Measurements from ENCODE around the gene RANBP10.

Gene RANBP10

GRCh38 chr16:67708368-67708771 is 98.0 kb downstream of the RANBP10 start:
- no peak for TF ChIP-seq CTCF (IDR thresholded peaks at IDR 0.05; ENCODE audit: borderline replicate concordance, extremely low read depth, low read length, poor library complexity, severe bottlenecking)
- TF ChIP-seq EZH2 (IDR thresholded peaks at IDR 0.05; ENCODE audit: borderline replicate concordance, low read depth, low read length, severe bottlenecking), result no peak
- no peak overlapping the region for H3K4me2 ChIP-seq (ENCODE audit: insufficient read depth, low read length)
- no peak overlapping the region for H3K4me3 ChIP-seq (ENCODE audit: low read depth in 1 of 2, low read length in 2 of 2)
- H2AFZ ChIP-seq (ENCODE audit: low read depth, low read length), result no peak overlapping the region
- H3K36me3 ChIP-seq (ENCODE audit: insufficient read depth, low read length), result no peaks in the 10 kb centered on the region
- no peak overlapping the region for H3K27ac ChIP-seq (ENCODE audit: low read length)
- no peaks in the 10 kb centered on the region for H3K27me3 ChIP-seq (ENCODE audit: insufficient read depth, low read length, poor library complexity)
- no peaks in the 10 kb centered on the region for H3K9me3 ChIP-seq (ENCODE audit: insufficient read depth, low read length, severe bottlenecking)
- DNase-seq, result no peak
- peaks cover 4% of the 10 kb centered on the region; the same call in 1 of the 2 replicates for H4K20me1 ChIP-seq (ENCODE audit: insufficient read depth, low read length)
- ATAC-seq (ENCODE audit: insufficient read depth, low read depth), result no peak
- H3K79me2 ChIP-seq (ENCODE audit: insufficient read depth, low read length), result peaks cover 67% of the 10 kb centered on the region
- no peak overlapping the region for H3K9ac ChIP-seq (ENCODE audit: low read depth, low read length)
- peaks cover 9% of the 10 kb centered on the region for H3K4me1 ChIP-seq (ENCODE audit: insufficient read depth, low read length)

- TF ChIP-seq EZH2 (IDR thresholded peaks at IDR 0.05; ENCODE audit: borderline replicate concordance, low read depth, low read length, severe bottlenecking) (no peak), CTCF (IDR thresholded peaks at IDR 0.05; ENCODE audit: borderline replicate concordance, extremely low read depth, low read length, poor library complexity, severe bottlenecking) (no peak)
- no peak overlapping the region for H3K9ac ChIP-seq (ENCODE audit: low read depth, low read length)
- no peak overlapping the region for H3K27ac ChIP-seq (ENCODE audit: low read length)
- H3K27me3 ChIP-seq (ENCODE audit: insufficient read depth, low read length, poor library complexity), result no peaks in the 10 kb centered on the region
- peaks cover 4% of the 10 kb centered on the region; the same call in 1 of the 2 replicates for H4K20me1 ChIP-seq (ENCODE audit: insufficient read depth, low read length)
- no peak overlapping the region for H3K4me2 ChIP-seq (ENCODE audit: insufficient read depth, low read length)
- no peak for DNase-seq
- H3K4me3 ChIP-seq (ENCODE audit: low read depth in 1 of 2, low read length in 2 of 2), result no peak overlapping the region
- H3K9me3 ChIP-seq (ENCODE audit: insufficient read depth, low read length, severe bottlenecking), result no peaks in the 10 kb centered on the region
- H3K4me1 ChIP-seq (ENCODE audit: insufficient read depth, low read length), result peaks cover 11% of the 10 kb centered on the region
- no peaks in the 10 kb centered on the region for H3K36me3 ChIP-seq (ENCODE audit: insufficient read depth, low read length)
- peaks cover 62% of the 10 kb centered on the region for H3K79me2 ChIP-seq (ENCODE audit: insufficient read depth, low read length)
- ATAC-seq (ENCODE audit: insufficient read depth, low read depth), result no peak
- no peak overlapping the region for H2AFZ ChIP-seq (ENCODE audit: low read depth, low read length)
Observed at GRCh38 chr16:67707790-67708189, 98.6 kb downstream of the RANBP10 start.

- H3K4me3 ChIP-seq (ENCODE audit: low read depth in 1 of 2, low read length in 2 of 2), result no peak overlapping the region
- no peak overlapping the region for H3K27ac ChIP-seq (ENCODE audit: low read length)
- DNase-seq (no peak), ATAC-seq (ENCODE audit: insufficient read depth, low read depth) (no peak)
- H3K4me2 ChIP-seq (ENCODE audit: insufficient read depth, low read length), result no peak overlapping the region
- TF ChIP-seq CTCF (IDR thresholded peaks at IDR 0.05; ENCODE audit: borderline replicate concordance, extremely low read depth, low read length, poor library complexity, severe bottlenecking), result no peak
- no peak for TF ChIP-seq EZH2 (IDR thresholded peaks at IDR 0.05; ENCODE audit: borderline replicate concordance, low read depth, low read length, severe bottlenecking)
- no peaks in the 10 kb centered on the region for H3K27me3 ChIP-seq (ENCODE audit: insufficient read depth, low read length, poor library complexity)
- peaks cover 11% of the 10 kb centered on the region for H3K4me1 ChIP-seq (ENCODE audit: insufficient read depth, low read length)
- no peaks in the 10 kb centered on the region for H3K9me3 ChIP-seq (ENCODE audit: insufficient read depth, low read length, severe bottlenecking)
- peaks cover 4% of the 10 kb centered on the region; the same call in 1 of the 2 replicates for H4K20me1 ChIP-seq (ENCODE audit: insufficient read depth, low read length)
- no peak overlapping the region for H2AFZ ChIP-seq (ENCODE audit: low read depth, low read length)
- no peaks in the 10 kb centered on the region for H3K36me3 ChIP-seq (ENCODE audit: insufficient read depth, low read length)
- peaks cover 64% of the 10 kb centered on the region for H3K79me2 ChIP-seq (ENCODE audit: insufficient read depth, low read length)
- no peak overlapping the region for H3K9ac ChIP-seq (ENCODE audit: low read depth, low read length)
Observed at GRCh38 chr16:67707210-67707609, 99.2 kb downstream of the RANBP10 start.

- H3K27me3 ChIP-seq (ENCODE audit: insufficient read depth, low read length, poor library complexity), result no peaks in the 10 kb centered on the region
- H3K27ac ChIP-seq (ENCODE audit: low read length), result no peak overlapping the region
- H3K36me3 ChIP-seq (ENCODE audit: insufficient read depth, low read length), result no peaks in the 10 kb centered on the region; the same call in 1 of the 2 replicates
- no peak overlapping the region for H3K4me2 ChIP-seq (ENCODE audit: insufficient read depth, low read length)
- peaks cover 4% of the 10 kb centered on the region; the same call in 1 of the 2 replicates for H4K20me1 ChIP-seq (ENCODE audit: insufficient read depth, low read length)
- no peak overlapping the region for H3K4me3 ChIP-seq (ENCODE audit: low read depth in 1 of 2, low read length in 2 of 2)
- H3K9me3 ChIP-seq (ENCODE audit: insufficient read depth, low read length, severe bottlenecking), result no peaks in the 10 kb centered on the region
- no peak overlapping the region for H2AFZ ChIP-seq (ENCODE audit: low read depth, low read length)
- no peak overlapping the region for H3K9ac ChIP-seq (ENCODE audit: low read depth, low read length)
- H3K4me1 ChIP-seq (ENCODE audit: insufficient read depth, low read length), result peaks cover 11% of the 10 kb centered on the region
- DNase-seq (no peak), ATAC-seq (ENCODE audit: insufficient read depth, low read depth) (no peak)
- H3K79me2 ChIP-seq (ENCODE audit: insufficient read depth, low read length), result peaks cover 54% of the 10 kb centered on the region
- TF ChIP-seq CTCF (IDR thresholded peaks at IDR 0.05; ENCODE audit: borderline replicate concordance, extremely low read depth, low read length, poor library complexity, severe bottlenecking) (no peak), EZH2 (IDR thresholded peaks at IDR 0.05; ENCODE audit: borderline replicate concordance, low read depth, low read length, severe bottlenecking) (no peak)
Observed at GRCh38 chr16:67704110-67704509, 102.2 kb downstream of the RANBP10 start.
